T-cell (primary cell): ENCODE measurements around the gene CDV3. TPM values are rescaled to one million over a fixed set of nuclear protein-coding genes. Genes with fewer than 3 reads are reported as not detected.
"Not testable (repeated sequence)": the region's sequence is repeated elsewhere in the genome, so short reads cannot be mapped to it uniquely, and the experiment has no call there.

Source experiments
- ATAC-seq, 4 experiments: fragments of 200-7000 bp in 3 of 4; fragments of 150-1000 bp in 1 of 4; cut with Tn5 transposase; replicated peaks in 1 of 4; 1 replicate in 3 of 4; 2 replicates in 1 of 4; pipeline ENCODE4 v1.10.0; 2021; ENCODE audit warnings: moderate library complexity in 3 of 4, mild to moderate bottlenecking in 2 of 4, moderate number of reproducible peaks in 1 of 4
- CTCF ChIA-PET, 2 donors: fragments of 300-600 bp; sonication (Branson Sonifier 250); formaldehyde crosslinking; loops; one replicate each; lab custom pipeline; 2022; ENCODE audit warnings: antibody characterized with exemption in 2 of 2; lab: Charles Lee
- POLR2A ChIA-PET, 2 donors: fragments of 300-600 bp; sonication (Branson Sonifier 250); formaldehyde crosslinking; loops; one replicate each; lab custom pipeline; 2022; ENCODE audit warnings: antibody characterized with exemption in 2 of 2; lab: Charles Lee
- DNase-seq, 35 experiments: peaks; one replicate each; pipeline versions ENCODE4 v3.0.0 to v3.0.0-alpha.2; 2013 to 2023
- H3K27ac ChIP-seq: one replicate; pipeline ENCODE4 v1.5.1; 2013; ENCODE audit warnings: low read length
- H3K27me3 ChIP-seq, 2 experiments: replicated peaks in 1 of 2; 1 replicate in 1 of 2; 2 replicates in 1 of 2; pipeline versions ENCODE4 v1.6.1 to v1.7.0; 2013; ENCODE audit warnings: low read length in 1 of 2, mixed read lengths in 1 of 2; ENCODE audit not compliant: control insufficient read depth in 2 of 2, insufficient read depth in 2 of 2; ENCODE audit errors: extremely low read depth in 1 of 2
- H3K36me3 ChIP-seq, 2 donors: 1 replicate in 1 of 2; 2 replicates in 1 of 2; pipeline versions ENCODE4 v1.6.1 to v1.7.0; 2013; ENCODE audit warnings: low read length in 1 of 2; ENCODE audit not compliant: control insufficient read depth in 2 of 2, insufficient read depth in 1 of 2; ENCODE audit errors: extremely low read depth in 1 of 2
- H3K4me1 ChIP-seq, 2 experiments: 1 replicate in 1 of 2; 2 replicates in 1 of 2; pipeline versions ENCODE4 v1.6.1 to v1.7.0; 2013; ENCODE audit warnings: low read length in 2 of 2, mixed read lengths in 1 of 2; ENCODE audit not compliant: insufficient read depth in 2 of 2, control insufficient read depth in 1 of 2; ENCODE audit errors: extremely low read depth in 1 of 2
- H3K4me3 ChIP-seq, 2 donors: 1 replicate in 1 of 2; 2 replicates in 1 of 2; pipeline versions ENCODE4 v1.5.1 to v1.7.0; 2013; ENCODE audit warnings: mild to moderate bottlenecking in 2 of 2, low read length in 1 of 2, moderate library complexity in 1 of 2; ENCODE audit not compliant: control insufficient read depth in 1 of 2; ENCODE audit errors: extremely low read depth in 1 of 2
- H3K9me3 ChIP-seq: 2 replicates; pipeline ENCODE4 v1.7.0; 2013
- H3K27ac Mint-ChIP-seq, 2 donors: one replicate each; pipeline ENCODE4 v1.8.0; 2020 to 2021; ENCODE audit warnings: mild to moderate bottlenecking in 2 of 2, mixed read lengths in 2 of 2
- H3K27me3 Mint-ChIP-seq, 2 donors: one replicate each; pipeline ENCODE4 v1.8.0; 2021 to 2022; ENCODE audit warnings: mixed read lengths in 2 of 2
- H3K36me3 Mint-ChIP-seq: one replicate; pipeline ENCODE4 v1.8.0; 2021; ENCODE audit warnings: mixed read lengths
- H3K4me1 Mint-ChIP-seq, 3 donors: one replicate each; pipeline ENCODE4 v1.8.0; 2020 to 2022; ENCODE audit warnings: mixed read lengths in 3 of 3, mild to moderate bottlenecking in 1 of 3
- H3K4me3 Mint-ChIP-seq, 3 donors: one replicate each; pipeline ENCODE4 v1.8.0; 2020 to 2022; ENCODE audit warnings: mild to moderate bottlenecking in 3 of 3, mixed read lengths in 3 of 3, moderate library complexity in 3 of 3
- H3K9me3 Mint-ChIP-seq, 3 donors: one replicate each; pipeline ENCODE4 v1.8.0; 2020 to 2022; ENCODE audit warnings: mixed read lengths in 3 of 3
- WGBS: methylation state at CpG from one replicate; pipeline ENCODE4 v1.1.5; 2013; ENCODE audit warnings: missing lambda C conversion rate; ENCODE audit not compliant: insufficient coverage; 5-methylcytosine and 5-hydroxymethylcytosine counted together
- total RNA-seq, 35 experiments: library from RNA in 6 of 35; stranded (reverse) in 6 of 35; fragments of 120-200 nt in 1 of 35; gene quantifications; one replicate each; pipeline versions ENCODE4 v1.2.1 to v1.2.4 and lab custom pipeline; 2013 to 2026

CDV3 gene
- total RNA-seq, result 100 to 1,000 TPM; 179 to 204 (median 192) TPM
- total RNA-seq (2013), result 180 TPM
- total RNA-seq (lab: John Stamatoyannopoulos, UW), result 365 to 822 (median 427) reads per million in 29 experiments

GRCh38 chr3:133573629-133574194 lies at the start of gene CDV3:
Gene CDV3 (plus strand): TSS chr3:133573686. CDS start chr3:133574045, 359 bp downstream.
- CTCF ChIA-PET, result interaction anchor here in 1 of 2 donors (0.7 to 2.5 kb wide), 7 partner anchors 68 to 893 kb away, joined by 3 to 20 read pairs (median 4); partner anchors contain the start of genes NPHP3 and TOPBP1
- WGBS, result under 1% methylated on average over 72 of the region's 81 CpGs
- peak within 1 kb of the TSS; percentile 99 to 100 for H3K27ac Mint-ChIP-seq
- H3K36me3 Mint-ChIP-seq, result peaks cover 37% of the 10 kb centered on the region
- H3K4me3 Mint-ChIP-seq, result peak within 1 kb of the TSS; percentile 91 to 93 (median 92)
- peak within 1 kb of the TSS; percentile 90 for H3K27ac ChIP-seq
- ATAC-seq (peak; percentile 52 to 64 (median 62)), DNase-seq (peak in 2 of 35 experiments; percentile 71 to 73)
- H3K27me3 ChIP-seq, result no peaks in the 10 kb centered on the region
- H3K4me3 ChIP-seq, result peak within 1 kb of the TSS; percentile 85 to 89
- no peaks in the 10 kb centered on the region for H3K9me3 ChIP-seq
- peaks cover 34 to 40% of the 10 kb centered on the region in 2 experiments for H3K4me1 ChIP-seq
- POLR2A ChIA-PET, result interaction anchor here (0.5 to 1.7 kb wide), 10 partner anchors 9 to 912 kb away, joined by 3 to 6 read pairs (median 4); partner anchors contain the start of genes ANAPC13 (in 1 of the 2), CEP63 (in 1 of the 2) and TOPBP1 (in 1 of the 2)
- H3K27me3 Mint-ChIP-seq, result no peaks in the 10 kb centered on the region
- peaks cover 56 to 65% (median 60%) of the 10 kb centered on the region in 3 donors for H3K4me1 Mint-ChIP-seq
- H3K36me3 ChIP-seq, result peaks cover 0 to 25% of the 10 kb centered on the region in 2 donors
- H3K9me3 Mint-ChIP-seq, result no peaks in the 10 kb centered on the region

- H3K36me3 Mint-ChIP-seq, H3K9me3 Mint-ChIP-seq, H3K4me1 ChIP-seq, CTCF ChIA-PET, H3K9me3 ChIP-seq, H3K4me1 Mint-ChIP-seq, POLR2A ChIA-PET, H3K27ac Mint-ChIP-seq, H3K4me3 Mint-ChIP-seq, H3K4me3 ChIP-seq, H3K27me3 ChIP-seq, DNase-seq, ATAC-seq, H3K27ac ChIP-seq, H3K27me3 Mint-ChIP-seq, H3K36me3 ChIP-seq: not testable (repeated sequence)
- no CpG with 5 or more reads among the region's 3 CpGs for WGBS
Measured at GRCh38 chr3:133523758-133524157, 49.7 kb upstream of the CDV3 start.

- POLR2A ChIA-PET, result no interaction called here
- H3K36me3 ChIP-seq, result no peaks in the 10 kb centered on the region
- no peak overlapping the region for H3K27ac ChIP-seq
- no peaks in the 10 kb centered on the region for H3K9me3 ChIP-seq
- Mint-ChIP-seq H3K4me1 (no peaks in the 10 kb centered on the region), H3K27me3 (peaks cover 0 to 2% of the 10 kb centered on the region in 2 donors), H3K4me3 (no peak overlapping the region), H3K36me3 (no peaks in the 10 kb centered on the region), H3K9me3 (peaks cover 0 to 8% (median 0%) of the 10 kb centered on the region in 3 donors), H3K27ac (no peak overlapping the region)
- CTCF ChIA-PET, result no interaction called here
- peaks cover 0 to 2% of the 10 kb centered on the region in 2 experiments for H3K27me3 ChIP-seq
- no peak overlapping the region for H3K4me3 ChIP-seq
- DNase-seq (no peak), ATAC-seq (no peak)
- H3K4me1 ChIP-seq, result no peaks in the 10 kb centered on the region
Measured at GRCh38 chr3:133525435-133525834, 48.1 kb upstream of the CDV3 start.

DNA sequence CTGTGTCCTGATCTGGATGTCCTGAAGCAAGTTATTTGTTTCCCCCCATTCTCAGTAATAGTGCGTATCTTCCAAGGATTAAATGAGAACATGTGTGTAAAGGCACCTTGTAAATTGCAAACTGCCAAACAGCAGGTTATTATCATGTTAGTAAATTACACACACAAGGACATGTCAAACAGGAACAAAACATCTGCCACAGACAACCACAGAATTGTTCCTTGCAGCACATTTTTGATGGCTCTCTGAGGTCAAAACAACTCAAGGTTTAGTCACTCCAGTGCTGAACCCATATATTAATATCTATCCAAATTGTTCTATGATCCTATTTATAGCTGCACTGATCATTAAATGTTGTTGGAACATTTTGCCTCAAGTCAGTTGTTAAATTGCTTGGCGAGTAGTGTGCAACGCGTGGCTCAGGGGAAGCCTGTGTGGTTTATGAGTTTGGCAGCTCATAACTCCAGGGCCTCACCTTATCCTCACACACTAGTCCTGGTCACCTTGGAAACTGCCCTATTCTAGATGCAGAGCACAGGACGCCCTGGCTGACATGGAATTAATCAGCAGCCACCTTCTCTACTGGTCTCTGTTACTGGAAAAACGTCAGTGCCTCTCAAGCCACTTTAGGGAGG lies 46.3 kb upstream of the CDV3 start:
- no peak overlapping the region for H3K4me3 ChIP-seq
- Mint-ChIP-seq H3K4me1 (no peaks in the 10 kb centered on the region), H3K27me3 (peaks cover 0 to 2% of the 10 kb centered on the region in 2 donors), H3K4me3 (no peak overlapping the region), H3K27ac (no peak overlapping the region), H3K36me3 (no peaks in the 10 kb centered on the region), H3K9me3 (peaks cover 0 to 8% (median 0%) of the 10 kb centered on the region in 3 donors)
- ATAC-seq, result no peak
- H3K36me3 ChIP-seq, result no peaks in the 10 kb centered on the region
- DNase-seq, result no peak
- H3K27me3 ChIP-seq, result peaks cover 0 to 2% of the 10 kb centered on the region in 2 experiments
- H3K4me1 ChIP-seq, result no peaks in the 10 kb centered on the region
- POLR2A ChIA-PET, result no interaction called here
- 67% methylated on average over 5 of the region's 6 CpGs for whole genome bisulfite sequencing
- no peaks in the 10 kb centered on the region for H3K9me3 ChIP-seq
- H3K27ac ChIP-seq, result no peak overlapping the region
- CTCF ChIA-PET, result no interaction called here

- WGBS, result no CpG with 5 or more reads among the region's 2 CpGs
- no peak for ATAC-seq
- Mint-ChIP-seq H3K4me3 (no peak overlapping the region), H3K36me3 (no peaks in the 10 kb centered on the region), H3K27ac (no peak overlapping the region), H3K9me3 (peaks cover 0 to 8% (median 0%) of the 10 kb centered on the region in 3 donors), H3K27me3 (peaks cover 0 to 2% of the 10 kb centered on the region in 2 donors), H3K4me1 (no peaks in the 10 kb centered on the region)
- Histone ChIP-seq H3K36me3 (no peaks in the 10 kb centered on the region), H3K27ac (no peak overlapping the region), H3K4me1 (no peaks in the 10 kb centered on the region), H3K9me3 (no peaks in the 10 kb centered on the region), H3K4me3 (no peak overlapping the region), H3K27me3 (no peaks in the 10 kb centered on the region)
- DNase-seq, result no peak
- POLR2A ChIA-PET, result no interaction called here
- CTCF ChIA-PET, result interaction anchor here in 1 of 2 donors (0.6 kb wide), 1 partner anchor 12 kb away, joined by 4 read pairs; no protein-coding TSS in a partner anchor
Measured at GRCh38 chr3:133529809-133530208, 43.7 kb upstream of the CDV3 start.

- WGBS, result 60% methylated on average over 4 of the region's 5 CpGs
- no peaks in the 10 kb centered on the region for H3K27me3 ChIP-seq
- POLR2A ChIA-PET, result no interaction called here
Measured at GRCh38 chr3:133531981-133532380, 41.5 kb upstream of the CDV3 start.

More at GRCh38 chr3:133531981-133532380, 41.5 kb upstream of the CDV3 start:
- Mint-ChIP-seq H3K9me3 (peaks cover 0 to 8% (median 0%) of the 10 kb centered on the region in 3 donors), H3K4me3 (no peak overlapping the region), H3K27me3 (peaks cover 0 to 6% of the 10 kb centered on the region in 2 donors), H3K4me1 (no peaks in the 10 kb centered on the region), H3K27ac (no peak overlapping the region), H3K36me3 (no peaks in the 10 kb centered on the region)
- no peak for DNase-seq
- Histone ChIP-seq H3K27ac (no peak overlapping the region), H3K4me1 (no peaks in the 10 kb centered on the region), H3K4me3 (no peak overlapping the region), H3K9me3 (no peaks in the 10 kb centered on the region), H3K36me3 (no peaks in the 10 kb centered on the region)
- CTCF ChIA-PET, result interaction anchor here in 1 of 2 donors (0.5 kb wide), 1 partner anchor 37 kb away, joined by 5 read pairs; no protein-coding TSS in a partner anchor
- no peak for ATAC-seq
